ENCODE results near the gene LRP11.
"Not testable (repeated sequence)": the region's sequence is repeated elsewhere in the genome, so short reads cannot be mapped to it uniquely, and the experiment has no call there.

LRP11 gene, protein sequence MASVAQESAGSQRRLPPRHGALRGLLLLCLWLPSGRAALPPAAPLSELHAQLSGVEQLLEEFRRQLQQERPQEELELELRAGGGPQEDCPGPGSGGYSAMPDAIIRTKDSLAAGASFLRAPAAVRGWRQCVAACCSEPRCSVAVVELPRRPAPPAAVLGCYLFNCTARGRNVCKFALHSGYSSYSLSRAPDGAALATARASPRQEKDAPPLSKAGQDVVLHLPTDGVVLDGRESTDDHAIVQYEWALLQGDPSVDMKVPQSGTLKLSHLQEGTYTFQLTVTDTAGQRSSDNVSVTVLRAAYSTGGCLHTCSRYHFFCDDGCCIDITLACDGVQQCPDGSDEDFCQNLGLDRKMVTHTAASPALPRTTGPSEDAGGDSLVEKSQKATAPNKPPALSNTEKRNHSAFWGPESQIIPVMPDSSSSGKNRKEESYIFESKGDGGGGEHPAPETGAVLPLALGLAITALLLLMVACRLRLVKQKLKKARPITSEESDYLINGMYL

GRCh38 chr6:149863698-149864577 lies at the start of gene LRP11:
TSS of gene LRP11 (minus strand) at chr6:149864359. CDS start at chr6:149864020, 339 bp downstream.
- DNase-seq: peak; percentile 56

DNA sequence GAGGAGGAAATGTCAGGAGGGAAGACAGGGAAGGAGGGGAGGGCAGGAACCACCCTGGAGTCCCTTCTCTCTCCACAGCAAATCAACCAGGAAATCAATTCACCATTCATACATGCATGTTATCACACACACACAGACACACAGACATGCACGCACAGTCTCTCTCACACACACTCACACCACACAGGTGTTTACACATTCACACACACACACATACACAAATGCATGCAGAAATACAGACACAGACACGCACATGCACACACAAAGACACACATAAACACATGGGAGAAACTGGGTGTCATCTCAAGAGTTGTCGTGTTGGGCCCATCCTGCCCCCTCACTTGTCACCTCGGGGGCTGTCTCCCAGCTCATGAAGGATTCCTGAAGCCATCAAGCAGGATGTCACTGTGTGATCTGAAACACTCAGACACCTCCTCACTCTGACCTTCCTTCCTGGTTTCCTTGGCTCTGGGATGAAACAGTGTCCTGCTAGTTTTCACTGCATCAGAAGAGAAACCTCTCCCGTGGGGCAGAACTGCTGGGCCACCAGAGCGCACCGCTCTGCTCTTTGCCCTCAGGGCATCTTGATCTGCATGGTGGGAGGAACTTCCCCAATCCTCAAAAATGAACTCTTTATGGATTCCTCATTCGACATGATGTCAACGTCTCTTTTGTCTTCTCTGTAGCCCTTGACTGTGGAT lies 49.5 kb upstream of the LRP11 start:
- no peak for DNase-seq

- DNase-seq: no peak
These were observed 48.9 kb upstream of the LRP11 start for GRCh38 chr6:149913085-149913484.

GRCh38 chr6:149912680-149913079 lies 48.5 kb upstream of the LRP11 start:
- DNase-seq: not testable (repeated sequence)

DNA sequence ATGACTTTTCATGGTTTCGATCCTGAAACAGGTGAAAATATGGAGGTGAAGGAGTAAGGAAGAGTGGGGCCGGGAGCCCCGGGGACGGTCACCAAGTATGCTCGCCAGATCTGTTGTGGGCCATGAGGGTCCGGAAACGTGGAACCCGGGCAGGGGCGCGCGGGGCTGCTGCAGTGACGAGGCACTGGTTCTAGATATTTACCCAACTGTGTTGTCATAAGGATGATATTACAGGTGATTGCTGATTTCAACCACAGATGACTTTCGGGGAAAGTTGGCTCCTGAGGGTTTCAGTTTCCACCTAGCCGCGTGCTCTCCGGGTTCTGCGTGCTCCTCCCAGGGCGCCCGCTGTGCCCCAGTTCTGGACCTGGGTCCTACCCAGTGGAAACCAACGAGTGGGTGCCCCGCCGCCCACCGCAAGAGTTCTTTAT lies 46.6 kb upstream of the LRP11 start:
- no peak for DNase-seq

DNA sequence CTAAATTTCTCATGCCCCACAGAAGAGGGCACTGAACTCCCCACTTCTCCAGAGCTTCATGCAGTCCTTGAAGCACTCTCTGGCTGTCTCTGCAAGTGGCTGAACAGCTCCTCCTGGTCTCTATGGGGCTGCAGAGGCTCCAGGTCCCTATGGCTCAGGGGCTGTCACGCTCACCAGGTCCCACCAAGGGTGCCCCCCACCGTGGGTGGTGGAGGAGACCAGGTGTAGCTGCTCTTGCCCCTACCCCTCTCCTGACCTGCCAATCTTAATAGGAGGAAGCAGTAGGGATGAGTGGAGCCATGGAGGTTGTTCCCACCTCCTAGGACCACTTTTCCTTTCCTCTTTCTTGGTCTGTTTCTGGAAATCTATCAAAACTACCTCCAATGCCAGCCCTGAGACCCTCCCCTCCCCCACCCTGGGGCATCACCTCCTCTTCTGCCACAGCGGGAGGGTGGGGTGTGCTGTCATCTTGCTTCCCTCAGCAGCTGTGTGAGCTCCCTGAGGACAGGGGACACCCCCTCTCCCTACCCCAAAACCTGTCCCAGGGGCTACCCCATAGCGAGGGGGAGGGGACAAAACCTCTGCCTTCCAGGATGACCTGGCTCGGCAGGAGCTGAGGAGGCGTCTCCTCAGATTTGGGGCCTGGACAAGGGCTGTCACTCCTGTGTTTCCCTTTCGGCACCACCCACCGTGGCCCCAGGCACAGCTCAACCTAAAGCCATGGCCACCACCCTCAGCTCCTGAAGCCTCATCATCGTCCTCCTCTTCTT lies 45.7 kb upstream of the LRP11 start:
- no peak for DNase-seq

GRCh38 chr6:149908480-149908879 lies 44.3 kb upstream of the LRP11 start:
- DNase-seq: not testable (repeated sequence)

GRCh38 chr6:149907317-149907716 lies 43.2 kb upstream of the LRP11 start:
- DNase-seq: no peak

DNA sequence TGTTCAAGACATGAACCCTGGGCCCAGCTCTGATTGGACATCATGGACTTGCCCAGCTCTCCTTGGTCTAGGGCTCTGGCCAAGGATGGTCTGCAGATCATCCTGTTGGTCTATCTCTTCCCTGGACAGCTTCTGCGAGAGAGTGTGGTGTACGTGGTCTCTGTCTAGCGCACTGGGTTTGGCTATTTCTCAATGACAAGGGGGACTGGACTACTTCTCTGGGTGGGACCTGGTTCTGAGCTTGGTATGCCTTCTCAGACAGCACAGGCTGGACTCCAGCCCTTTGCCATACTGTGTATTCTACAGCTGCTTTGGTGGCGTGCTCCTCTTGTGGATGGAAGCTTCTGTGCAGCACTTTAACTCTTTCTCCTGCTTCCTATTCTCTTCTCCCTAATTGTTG lies 42.2 kb upstream of the LRP11 start:
- no peak for DNase-seq

DNA sequence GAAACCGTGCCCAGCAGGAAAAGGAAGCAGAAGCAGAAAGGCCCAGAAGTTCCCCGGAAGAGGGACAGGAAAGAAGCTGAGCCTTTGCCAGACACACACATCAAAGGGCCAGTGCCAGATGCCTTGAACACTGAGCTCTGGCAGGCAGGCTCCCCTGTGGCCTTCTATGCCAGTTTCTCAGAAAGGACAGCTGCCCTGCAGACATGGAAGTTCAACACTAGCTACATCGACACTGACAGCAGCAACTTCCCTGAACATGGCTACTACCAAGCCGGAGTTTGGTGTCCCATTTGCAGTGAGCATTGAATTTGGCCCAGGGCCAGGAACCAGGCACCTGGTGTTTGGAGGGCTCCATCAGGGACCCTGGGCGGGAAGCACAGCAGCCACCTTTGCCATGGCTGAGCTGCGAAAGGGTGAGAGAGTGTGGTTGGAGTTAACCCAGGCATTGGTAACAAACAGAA lies 41.8 kb upstream of the LRP11 start:
- no peak for DNase-seq

GRCh38 chr6:149905371-149905910 lies 41.3 kb upstream of the LRP11 start:
- no peak for DNase-seq

DNA sequence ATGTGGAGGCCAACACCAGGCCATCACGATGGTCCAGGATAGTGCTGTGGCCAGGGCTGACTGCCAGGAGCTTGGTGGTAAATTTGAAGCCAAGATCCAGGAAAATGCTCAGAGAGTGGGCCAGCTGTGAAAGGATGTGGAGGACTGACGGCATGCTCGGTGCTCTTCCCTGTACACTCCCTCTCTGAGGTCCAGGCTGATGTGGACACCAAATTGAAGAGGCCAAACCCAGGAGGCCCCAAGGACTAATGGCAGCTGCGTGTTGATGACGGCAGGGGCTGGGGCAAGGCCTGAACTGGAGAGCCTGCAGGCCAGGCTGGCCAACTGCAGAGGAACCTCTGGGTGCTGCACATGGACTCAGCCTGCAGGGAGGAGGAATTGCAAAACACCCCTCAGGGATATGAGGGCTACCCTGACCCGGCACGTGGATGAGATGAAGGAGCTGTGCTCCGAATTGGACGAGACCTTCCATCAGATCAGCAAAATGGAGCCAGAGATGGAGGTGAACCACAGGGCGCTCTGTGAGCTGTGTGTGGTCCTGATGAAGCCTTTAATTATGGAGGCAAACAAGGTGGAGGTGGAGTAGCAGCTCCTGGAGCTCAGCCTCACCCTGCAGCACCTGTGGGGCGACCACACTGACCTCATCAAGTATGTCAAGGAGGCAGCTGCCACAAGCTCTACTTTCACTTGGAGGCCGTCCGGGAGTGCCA lies 40.7 kb upstream of the LRP11 start:
- no peak for DNase-seq

- DNase-seq: no peak
These were observed 39.9 kb upstream of the LRP11 start for GRCh38 chr6:149903938-149904611.

DNA sequence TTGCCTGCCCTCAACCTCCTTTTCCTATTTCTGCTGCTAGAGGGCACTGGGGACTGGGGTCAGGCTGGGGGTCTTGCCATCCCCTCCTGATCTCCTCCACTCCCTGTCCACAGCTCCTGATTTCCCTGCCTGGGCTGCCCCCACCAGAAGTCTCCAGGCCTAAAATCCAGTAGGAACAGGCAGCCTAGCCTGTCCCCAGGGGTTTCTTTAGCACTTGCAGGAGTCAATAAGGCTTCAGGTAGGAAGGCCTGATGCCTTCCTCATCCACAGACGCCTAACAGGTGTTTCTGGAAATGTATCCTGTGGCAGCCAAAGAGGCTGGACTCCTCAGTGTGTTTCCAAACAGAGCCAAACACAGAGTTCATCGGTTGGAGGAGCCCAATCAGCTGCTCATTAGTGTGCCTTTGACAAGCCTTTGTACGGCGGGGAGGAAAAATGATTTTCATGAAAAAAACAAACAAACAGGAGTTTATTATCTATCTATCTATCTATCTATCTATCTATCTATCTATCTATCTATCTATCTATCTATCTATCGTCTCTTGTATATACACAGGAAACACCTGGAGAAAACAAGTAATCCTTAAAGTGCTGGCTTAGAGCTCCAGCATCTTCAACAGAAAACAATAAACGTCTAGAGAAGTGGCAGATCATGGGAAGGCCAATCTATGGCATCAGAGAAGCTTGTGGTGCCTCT lies 37.4 kb upstream of the LRP11 start:
- no peak for DNase-seq

DNA sequence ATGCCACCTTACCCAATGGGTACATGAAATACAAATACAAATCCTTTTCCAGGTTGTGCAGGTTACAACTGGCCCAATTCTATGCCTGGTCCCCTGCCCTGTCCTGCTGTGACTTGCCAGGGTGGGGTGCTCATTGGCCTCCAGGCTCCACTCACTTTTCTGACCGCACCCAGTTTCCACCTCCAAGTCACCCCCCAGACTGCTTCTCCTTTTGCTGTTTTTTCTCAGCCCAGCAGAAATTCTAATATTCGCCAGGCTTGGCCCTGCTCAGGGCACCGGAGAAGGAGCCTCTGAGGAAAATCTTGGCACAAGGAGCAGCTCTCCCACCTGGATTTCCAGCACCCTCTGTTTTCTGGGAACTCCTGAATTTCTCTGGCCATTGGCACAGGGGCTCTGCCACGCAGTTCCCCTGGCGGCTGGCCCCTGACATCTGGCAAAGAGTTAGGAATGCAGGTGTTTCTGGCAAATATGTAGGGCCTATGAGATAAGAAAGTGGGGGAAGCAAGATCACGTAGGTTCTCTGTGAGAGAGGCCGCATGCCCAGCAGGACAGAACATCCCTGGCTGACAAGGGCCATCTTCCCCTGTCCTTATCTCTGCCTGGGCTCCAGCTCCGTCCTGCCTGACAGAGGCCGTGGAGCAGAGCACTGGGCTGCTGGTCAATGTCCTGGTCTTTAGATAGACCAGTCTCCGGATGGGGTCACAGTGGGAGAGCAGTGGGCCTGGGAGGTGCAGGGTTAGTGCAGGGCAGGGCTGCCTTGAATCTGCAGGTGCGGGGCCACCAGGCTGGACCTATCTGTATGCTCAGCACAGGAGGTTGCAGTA lies 36.7 kb upstream of the LRP11 start:
- DNase-seq: no peak

GRCh38 chr6:149899926-149900619 lies 35.9 kb upstream of the LRP11 start:
- no peak for DNase-seq

- DNase-seq: no peak
These were observed 35.3 kb upstream of the LRP11 start for GRCh38 chr6:149899486-149899885.

- DNase-seq: no peak
These were observed 34.8 kb upstream of the LRP11 start for GRCh38 chr6:149898966-149899365.

Measured in GOT3 (cell line).